Heart left ventricle (tissue), 16 donors: ENCODE results near the gene MPP7. TPM values are rescaled to one million over a fixed set of nuclear protein-coding genes. Genes with fewer than 3 reads are reported as not detected.

Source experiments
- ATAC-seq, 4 donors: fragments of 200-7000 bp; cut with Tn5 transposase; one replicate each; pipeline ENCODE4 v1.9.1; 2020 to 2022; ENCODE audit warnings: moderate library complexity in 4 of 4, mild to moderate bottlenecking in 3 of 4, moderate number of reproducible peaks in 1 of 4
- DNase-seq, 5 donors: peaks; one replicate each; pipeline ENCODE4 v3.0.0-alpha.2; 2020
- H3K27ac ChIP-seq, 12 donors: fragments of 200-600 bp; sonication (generic) in 4 of 12; one replicate each; pipeline versions ENCODE4 v1.5.0 to v1.8.0; 2016 to 2022; ENCODE audit warnings: mild to moderate bottlenecking in 2 of 12
- H3K27me3 ChIP-seq, 9 donors: fragments of 200-600 bp; sonication (generic) in 2 of 9; one replicate each; pipeline versions ENCODE4 v1.5.1 to v1.8.0; 2016 to 2022; ENCODE audit warnings: mild to moderate bottlenecking in 3 of 9
- H3K36me3 ChIP-seq, 9 donors: fragments of 200-600 bp; sonication (generic) in 2 of 9; one replicate each; pipeline versions ENCODE4 v1.5.0 to v1.8.0; 2018 to 2022; ENCODE audit warnings: mild to moderate bottlenecking in 2 of 9
- H3K4me1 ChIP-seq, 12 donors: fragments of 200-600 bp; sonication (generic) in 4 of 12; one replicate each; pipeline versions ENCODE4 v1.5.0 to v1.8.0; 2016 to 2022; ENCODE audit warnings: mild to moderate bottlenecking in 3 of 12
- H3K4me3 ChIP-seq, 12 donors: fragments of 200-600 bp; sonication (generic) in 4 of 12; one replicate each; pipeline versions ENCODE4 v1.5.0 to v1.8.0; 2017 to 2022; ENCODE audit warnings: mild to moderate bottlenecking in 9 of 12, moderate library complexity in 4 of 12
- H3K9me3 ChIP-seq, 12 donors: fragments of 200-600 bp; sonication (generic) in 4 of 12; one replicate each; pipeline versions ENCODE4 v1.5.0 to v1.8.0; 2016 to 2022; ENCODE audit warnings: mild to moderate bottlenecking in 1 of 12
- CTCF ChIP-seq, 12 donors: fragments of 200-600 bp; sonication (generic) in 4 of 12; IDR thresholded peaks; one replicate each; pipeline versions ENCODE4 v1.5.0 to v1.8.0; 2018 to 2022; ENCODE audit warnings: antibody characterized with exemption in 12 of 12, mild to moderate bottlenecking in 5 of 12
- POLR2A ChIP-seq, 2 donors: fragments of 450-650 bp; IDR thresholded peaks; one replicate each; pipeline ENCODE4 v1.6.1; 2017; ENCODE audit warnings: antibody characterized with exemption in 2 of 2, mild to moderate bottlenecking in 2 of 2, moderate library complexity in 2 of 2
- WGBS, 4 donors: extraction: QIAGEN DNeasy Blood & Tissue Kit in 2 of 4; methylation state at CpG; one replicate each; pipeline versions ENCODE4 v1.1.5 to v1.1.7; 2013 to 2018; 5-methylcytosine and 5-hydroxymethylcytosine counted together
- intact Hi-C, 10 donors: fragments of 100-400 bp; cut with DNase I; formaldehyde crosslinking; loops; one replicate each; pipeline versions ENCODE4 v1.11.1 to v1.14.2; 2022
- polyA plus RNA-seq, 2 donors: library from polyadenylated mRNA; stranded (reverse); fragments of 200-250 nt; gene quantifications; one replicate each; pipeline ENCODE4 v1.2.3, GENCODE V29; 2013
- total RNA-seq, 9 donors: library from RNA; depleted of rRNA in 2 of 9; stranded (reverse); fragments of >200 nt in 2 of 9; fragmentation: NEBNext Ultra II Directional in 3 of 9; extraction: Animal tissue kit (Norgen Biotek cat#: 25700) in 3 of 9; gene quantifications; one replicate each; pipeline versions ENCODE4 v1.1.0 to v1.2.4, GENCODE V29; 2016 to 2023
- donor health status: ischemic (EF 13 %, LVEDD 7.1; RV severe dilation, severe dysfunction).
- donor health status: healthy with polysubstance abuse.
- donor health status: DM: no; HTN: yes; CAD: no.
- donor health status: DM: no; HTN: no; CAD: no.
- donor health status: ischemic (EF 25% LVEDD 6.9; RV normal size, moderate dysfunction).
- donor health status: ischemic (EF 25% LVEDD 5.7; RV mildly dilated, moderate dysfunction).
- donor health status: healthy.
- donor health status: DM: yes; HTN: yes; CAD: no.
- donor health status: ischemic (EF 35%, LVEDD 5.7; RV mildly dilated, moderate dysfunction).
- donor health status: nonischemic (EF 11% LVEDD 7.7; RV severe dilation, severe dysfunction).
- donor health status: DM: yes; HTN: yes; CAD: no.
- donor health status: PGD.
- donor health status: ischemic (EF 29% LVEDD 5.4; RV normal size, mild dysfunction).
- donor health status: nonischemic (EF 23%, LVEDD 6.1; RV moderate dilation, normal function).

MPP7 gene
- total and polyA plus RNA-seq, 11 donors = 3.1 to 18.6 (median 13.0) TPM

GRCh38 chr10:28300027-28300426, 2.8 kb downstream of the MPP7 start:
- Histone ChIP-seq H3K9me3 (no peaks in the 10 kb centered on the region), H3K4me1 (peaks cover 0 to 30% (median 16%) of the 10 kb centered on the region in 12 donors), H3K36me3 (no peaks in the 10 kb centered on the region), H3K27me3 (no peaks in the 10 kb centered on the region), H3K27ac (no peak overlapping the region), H3K4me3 (no peak overlapping the region)
- ATAC-seq = no peak
- WGBS, 4 donors = 87 to 97% (median 91%) methylated on average over 2 of the region's 2 CpGs
- TF ChIP-seq CTCF (IDR thresholded peaks at IDR 0.05) (peak in 1 of 12 donors; percentile 5), POLR2A (IDR thresholded peaks at IDR 0.05) (no peak)
- DNase-seq = no peak
- intact Hi-C loops = loop anchor here in 7 of 10 donors (5.0 to 10.0 kb wide), 4 partner anchors 48 to 82 kb away; no protein-coding TSS in a partner anchor

GRCh38 chr10:28298951-28299350, 3.9 kb downstream of the MPP7 start:
- intact Hi-C loops = no loop called here
- no peak overlapping the region for H3K4me3 ChIP-seq
- peaks cover 0 to 39% (median 20%) of the 10 kb centered on the region in 12 donors for H3K4me1 ChIP-seq
- 70 to 82% (median 79%) methylated on average over 5 of the region's 5 CpGs for WGBS, 4 donors
- no peak overlapping the region for H3K27ac ChIP-seq
- no peak for TF ChIP-seq POLR2A (IDR thresholded peaks at IDR 0.05)
- TF ChIP-seq CTCF (IDR thresholded peaks at IDR 0.05) = no peak
- DNase-seq (no peak), ATAC-seq (no peak)
- no peaks in the 10 kb centered on the region for H3K36me3 ChIP-seq
- no peaks in the 10 kb centered on the region for H3K27me3 ChIP-seq
- no peaks in the 10 kb centered on the region for H3K9me3 ChIP-seq

- no peaks in the 10 kb centered on the region for H3K36me3 ChIP-seq
- H3K4me3 ChIP-seq = no peak overlapping the region
- TF ChIP-seq POLR2A (IDR thresholded peaks at IDR 0.05) = no peak
- no peak for TF ChIP-seq CTCF (IDR thresholded peaks at IDR 0.05)
- peak overlapping the region in 3 of 12 donors; percentile 0 to 46 (median 32) for H3K27ac ChIP-seq
- no peak for DNase-seq
- WGBS, 4 donors = 30 to 52% (median 41%) methylated on average over 1 of the region's 1 CpG
- intact Hi-C loops = no loop called here
- no peak for ATAC-seq
- H3K4me1 ChIP-seq = peaks cover 0 to 29% (median 14%) of the 10 kb centered on the region in 12 donors
- no peaks in the 10 kb centered on the region for H3K9me3 ChIP-seq
- no peaks in the 10 kb centered on the region for H3K27me3 ChIP-seq
Measured at GRCh38 chr10:28296023-28296422, 6.8 kb downstream of the MPP7 start.

GRCh38 chr10:28295336-28295735, 7.5 kb downstream of the MPP7 start:
- intact Hi-C loops = no loop called here
- Histone ChIP-seq H3K4me1 (peaks cover 0 to 29% (median 14%) of the 10 kb centered on the region in 12 donors), H3K27me3 (no peaks in the 10 kb centered on the region), H3K27ac (peak overlapping the region in 4 of 12 donors; percentile 18 to 46 (median 34)), H3K4me3 (no peak overlapping the region), H3K36me3 (no peaks in the 10 kb centered on the region), H3K9me3 (no peaks in the 10 kb centered on the region)
- 37 to 49% (median 42%) methylated on average over 3 of the region's 3 CpGs for WGBS, 4 donors
- ATAC-seq = no peak
- TF ChIP-seq POLR2A (IDR thresholded peaks at IDR 0.05) (no peak), CTCF (IDR thresholded peaks at IDR 0.05) (no peak)
- no peak for DNase-seq
